GM18507 (cell line): ENCODE results near the gene IRF4.

ENCODE experiments used
- DNase-seq: peaks from one replicate; pipeline ENCODE4 v3.0.0; 2011; ENCODE audit warnings: low read depth; ENCODE audit not compliant: insufficient read length; ENCODE audit errors: extremely low spot score
- FAIRE-seq: peaks from 2 replicates; lab custom pipeline; 2011; peaks lifted over from hg19 to GRCh38; lab: Jason Lieb, UNC

IRF4 gene

DNA sequence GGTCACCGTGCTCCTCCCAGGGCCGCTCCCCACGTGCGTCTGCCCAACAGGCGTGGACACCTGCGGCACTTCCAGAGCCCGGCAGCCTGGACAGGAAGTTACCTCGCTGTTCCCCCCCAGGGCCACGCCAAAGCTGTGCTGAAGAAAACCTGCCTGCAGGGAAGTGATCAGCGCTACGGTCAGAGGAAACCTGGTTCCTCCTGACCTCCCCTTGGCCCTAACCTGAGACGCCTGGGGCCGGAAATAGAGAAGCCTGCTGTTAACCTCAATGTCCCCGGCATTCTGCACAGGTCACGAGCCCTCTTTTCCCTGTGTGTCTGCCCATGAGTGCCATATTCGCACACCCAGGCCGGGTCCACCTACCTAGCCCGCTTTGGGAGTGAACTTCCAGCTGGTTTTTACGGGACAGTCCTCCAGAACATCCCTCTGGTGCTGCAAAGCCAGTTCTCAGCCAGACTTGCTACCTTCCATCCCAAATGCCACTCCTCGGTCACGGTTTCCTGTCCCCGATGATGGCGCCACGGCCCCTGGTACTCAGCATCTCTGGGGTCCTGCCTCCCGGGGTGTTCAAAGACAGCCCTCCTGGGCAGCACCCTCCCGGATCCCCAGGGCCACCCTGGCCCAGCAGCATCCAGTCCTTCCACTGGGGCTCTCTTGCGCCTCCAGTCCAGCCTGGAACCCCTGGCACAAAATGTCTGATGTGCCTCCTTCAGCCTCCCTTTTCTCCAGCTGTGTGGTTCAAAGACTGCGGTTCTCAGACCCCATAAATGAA lies 12.0 kb upstream of the IRF4 start:
- FAIRE-seq = peak; percentile 92
- DNase-seq = no peak

GRCh38 chr6:380234-381218 lies 11.0 kb upstream of the IRF4 start:
- no peak for DNase-seq
- peak; percentile 5 for FAIRE-seq

- DNase-seq (no peak), FAIRE-seq (peak; percentile 81)
These were observed 9.7 kb upstream of the IRF4 start for GRCh38 chr6:381742-382461.

GRCh38 chr6:382883-383810 lies 8.4 kb upstream of the IRF4 start:
- DNase-seq (no peak), FAIRE-seq (no peak)

- DNase-seq (no peak), FAIRE-seq (no peak)
These were observed 7.7 kb upstream of the IRF4 start for GRCh38 chr6:383856-384255.

- FAIRE-seq (no peak), DNase-seq (no peak)
These were observed 6.7 kb upstream of the IRF4 start for GRCh38 chr6:384898-385297.

GRCh38 chr6:385614-386013 lies 5.9 kb upstream of the IRF4 start:
- FAIRE-seq = no peak
- DNase-seq = no peak

DNA sequence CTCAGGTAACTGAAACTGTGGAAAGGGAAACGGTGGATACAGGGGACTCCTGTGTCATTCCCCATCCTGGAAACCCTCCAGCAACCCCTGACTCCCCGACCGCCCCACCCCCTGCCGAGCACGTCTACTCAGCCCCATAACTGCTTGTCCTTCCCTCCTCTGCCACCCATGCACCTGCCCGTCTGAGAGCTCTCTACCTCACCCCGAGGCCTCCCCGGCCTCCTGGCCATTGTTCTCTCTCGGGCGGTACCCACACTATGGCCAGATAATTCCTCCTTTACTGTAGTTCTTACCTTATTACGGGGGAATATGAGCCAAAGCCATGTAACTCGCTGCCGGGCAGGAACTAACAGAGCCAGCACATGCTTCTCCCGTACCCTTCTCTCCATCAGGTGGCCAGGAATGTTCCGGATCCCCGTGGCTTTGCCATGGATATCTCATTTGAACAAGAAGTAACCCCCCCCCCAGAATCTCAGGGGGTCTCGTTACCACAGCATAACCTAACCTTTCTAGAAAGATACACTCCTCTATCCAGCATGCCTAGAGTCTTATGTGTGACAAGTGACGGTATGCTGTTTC lies 4.8 kb upstream of the IRF4 start:
- DNase-seq = no peak
- FAIRE-seq = no peak

GRCh38 chr6:387293-387741 lies 4.2 kb upstream of the IRF4 start:
- DNase-seq (no peak), FAIRE-seq (no peak)

GRCh38 chr6:388202-388903 lies 3.2 kb upstream of the IRF4 start:
- FAIRE-seq (no peak), DNase-seq (no peak)

DNA sequence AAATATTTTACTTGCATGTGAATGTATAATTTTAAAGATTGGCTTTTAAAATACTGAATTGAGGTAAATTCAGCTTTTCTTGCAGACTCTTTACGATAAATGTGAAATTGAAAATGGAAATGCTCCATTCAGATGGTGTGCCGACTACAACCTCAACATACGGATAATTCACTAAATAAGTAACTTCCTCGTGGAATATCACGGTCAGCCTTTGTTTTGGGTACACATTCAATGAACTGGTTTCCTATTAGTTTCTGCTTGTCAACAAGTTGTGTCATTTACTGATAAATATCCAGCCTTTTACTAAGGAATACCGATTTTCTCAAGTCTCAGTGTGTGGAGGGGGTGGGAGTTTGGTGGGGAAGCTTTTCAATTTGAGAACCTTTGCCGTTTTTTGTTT lies 2.4 kb upstream of the IRF4 start:
- DNase-seq (no peak), FAIRE-seq (no peak)

DNA sequence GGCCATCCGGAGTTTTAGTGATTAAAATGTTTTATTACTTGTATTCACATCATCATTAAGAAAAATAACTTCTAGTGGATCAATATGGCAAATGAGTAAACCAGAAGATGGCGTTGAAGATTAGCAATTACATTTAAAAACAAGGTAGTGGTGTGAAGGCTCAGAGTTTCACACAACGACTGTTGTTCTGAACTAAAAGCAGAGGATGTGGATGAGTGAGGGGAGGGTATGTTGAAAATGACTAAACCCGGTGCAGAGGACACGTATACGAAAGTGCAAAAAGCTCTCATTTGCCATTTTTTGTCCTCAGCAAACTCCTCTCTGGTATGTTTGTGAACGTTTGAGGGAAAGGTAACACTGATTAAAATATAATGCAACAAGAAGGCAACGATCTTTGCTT lies 1.9 kb upstream of the IRF4 start:
- DNase-seq (no peak), FAIRE-seq (peak; percentile 97)

DNA sequence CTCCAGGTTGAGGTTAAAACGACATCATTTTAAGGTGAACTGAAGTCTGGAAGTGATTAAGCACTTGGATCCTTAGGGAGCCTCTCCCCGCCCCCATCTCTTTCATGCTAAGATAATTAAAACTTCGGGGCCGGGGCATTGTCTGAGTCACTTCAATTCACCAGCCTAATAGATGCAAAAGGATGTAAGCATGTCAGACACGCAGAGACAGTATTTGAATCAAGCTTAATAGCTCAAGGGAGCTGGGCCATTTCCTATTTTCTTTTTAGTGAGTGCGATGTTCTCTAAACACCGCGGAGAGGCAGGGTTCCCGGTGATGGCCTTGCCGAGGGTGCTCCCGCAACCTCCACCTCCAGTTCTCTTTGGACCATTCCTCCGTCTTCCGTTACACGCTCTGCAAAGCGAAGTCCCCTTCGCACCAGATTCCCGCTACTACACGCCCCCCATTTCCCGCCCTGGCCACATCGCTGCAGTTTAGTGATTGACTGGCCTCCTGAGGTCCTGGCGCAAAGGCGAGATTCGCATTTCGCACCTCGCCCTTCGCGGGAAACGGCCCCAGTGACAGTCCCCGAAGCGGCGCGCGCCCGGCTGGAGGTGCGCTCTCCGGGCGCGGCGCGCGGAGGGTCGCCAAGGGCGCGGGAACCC lies 516 bp upstream of the IRF4 start:
- DNase-seq = no peak
- peak; percentile 82 for FAIRE-seq

DNA sequence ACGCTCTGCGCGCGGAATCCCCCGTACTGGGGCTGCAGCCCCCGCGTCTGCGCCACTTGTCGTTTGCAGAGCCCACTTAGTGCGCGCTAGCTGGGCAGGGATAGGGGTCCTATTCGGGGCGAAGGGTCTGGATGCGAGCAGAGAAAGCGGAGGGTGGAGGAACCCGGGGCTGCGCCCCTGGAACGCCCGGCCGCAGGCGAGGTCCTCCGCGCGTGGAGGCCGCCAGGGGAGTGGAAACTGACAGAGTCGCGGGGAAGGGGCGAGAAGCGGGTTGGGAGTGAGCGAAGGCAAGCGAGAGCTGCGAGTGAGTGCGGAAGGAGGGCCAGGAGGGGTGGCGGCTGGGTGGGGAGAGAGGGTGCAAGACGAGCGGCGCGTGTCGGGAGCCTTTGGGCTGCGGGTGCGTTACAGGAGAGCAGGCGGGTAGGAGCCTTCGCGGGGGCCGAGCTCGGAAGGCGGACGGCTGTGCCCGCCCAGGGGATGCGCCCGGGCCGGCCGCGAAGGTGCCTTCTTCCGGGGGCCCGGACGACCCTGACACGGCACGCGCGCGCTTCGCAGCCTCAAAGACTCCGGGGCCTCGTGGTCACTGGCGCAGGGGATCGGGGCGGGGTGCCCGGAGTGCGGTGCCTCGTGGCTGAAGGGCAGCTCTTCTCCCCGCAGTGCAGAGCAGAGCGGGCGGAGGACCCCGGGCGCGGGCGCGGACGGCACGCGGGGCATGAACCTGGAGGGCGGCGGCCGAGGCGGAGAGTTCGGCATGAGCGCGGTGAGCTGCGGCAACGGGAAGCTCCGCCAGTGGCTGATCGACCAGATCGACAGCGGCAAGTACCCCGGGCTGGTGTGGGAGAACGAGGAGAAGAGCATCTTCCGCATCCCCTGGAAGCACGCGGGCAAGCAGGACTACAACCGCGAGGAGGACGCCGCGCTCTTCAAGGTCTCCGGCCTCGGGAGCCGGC lies 1.2 kb downstream of the IRF4 start:
- no peak for FAIRE-seq
- DNase-seq = no peak

GRCh38 chr6:393391-394221 lies 2.1 kb downstream of the IRF4 start:
- DNase-seq = no peak
- peak; percentile 86 for FAIRE-seq
